Measurements from ENCODE around the gene PALS2. TPM values are rescaled to one million over a fixed set of nuclear protein-coding genes. Genes with fewer than 3 reads are reported as not detected.

The PALS2 gene
- total and polyA plus RNA-seq, 2 of the 13 experiments (the other 11 are each of a cell fraction or from before 2014, with no cell fraction given) = 3.1 to 21.9 TPM

- Histone ChIP-seq H3K79me2 (ENCODE audit: insufficient read depth, low read length) (peaks cover 31% of the 10 kb centered on the region), H3K36me3 (replicated peaks in 1 of 2; ENCODE audit: control insufficient read depth in 1 of 2, insufficient read depth in 2 of 2, low read length in 2 of 2) (no peaks in the 10 kb centered on the region), H3K27me3 (ENCODE audit: control insufficient read depth in 1 of 2, insufficient read depth in 2 of 2, low read length in 2 of 2) (peaks cover 0 to 24% of the 10 kb centered on the region in 2 experiments; a peak in 4 of 5 replicates), H3K4me2 (ENCODE audit: low read depth, low read length) (peak overlapping the region; percentile 86), H3K4me3 (replicated peaks in 1 of 3; ENCODE audit: insufficient read depth in 1 of 3, low read depth in 2 of 3, low read length in 3 of 3) (peak overlapping the region; percentile 66 to 85 (median 68)), H3K9me3 (ENCODE audit: low read length) (no peaks in the 10 kb centered on the region), H4K20me1 (ENCODE audit: insufficient read depth, low read length) (no peaks in the 10 kb centered on the region; the same call in 1 of the 2 replicates), H2AFZ (ENCODE audit: low read length) (no peak overlapping the region), H3K4me1 (ENCODE audit: insufficient read depth, low read length) (peaks cover 29% of the 10 kb centered on the region), H3K9ac (ENCODE audit: insufficient read depth, low read depth, low read length) (peak overlapping the region; percentile 72), H3K27ac (ENCODE audit: extremely low read length, insufficient read depth, low read length) (peak overlapping the region; percentile 17)
- ChIA-PET CTCF (ENCODE audit: low intra/inter-chr PET ratio, low total read pairs) (interaction anchor here (2.0 kb wide), 1 partner anchor 91 kb away, joined by 4 read pairs; no protein-coding TSS in a partner anchor), POLR2A (no interaction called here)
- intact Hi-C loops (cut with micrococcal nuclease; ENCODE audit: unreplicated experiment) (no loop called here), in situ Hi-C loops (cut with HindIII; ENCODE audit: extremely low pct_ligation_motif_present, low pct_unique_long_range_greater_than_20kb) (no loop called here)
- DNase-seq (ENCODE audit: low spot score) (no peak), ATAC-seq (peak; percentile 3; the same call in 1 of the 3 replicates), FAIRE-seq (no peak)
- BruUV-seq (replicated peaks) = TSS peak; percentile 49
- 3% methylated on average over 11 of the region's 11 CpGs for WGBS (ENCODE audit: low lambda C conversion rate)
- no peak for TF ChIP-seq PHF20 (CRISPR knock-in tag; IDR thresholded peaks at IDR 0.05)
- TF ChIP-seq THAP7 (CRISPR knock-in tag; IDR thresholded peaks at IDR 0.05) = no peak
- TF ChIP-seq JDP2 (CRISPR knock-in tag; IDR thresholded peaks at IDR 0.05; ENCODE audit: borderline replicate concordance) = no peak
- no peak for TF ChIP-seq GATAD2A (CRISPR knock-in tag; IDR thresholded peaks at IDR 0.05)
- TF ChIP-seq ZNF788 (CRISPR knock-in tag; IDR thresholded peaks at IDR 0.05; ENCODE audit: borderline replicate concordance) = no peak
- TF ChIP-seq SMC3 (IDR thresholded peaks at IDR 0.05; ENCODE audit: low read length) = no peak
- TF ChIP-seq ZNF614 (CRISPR knock-in tag; IDR thresholded peaks at IDR 0.05; ENCODE audit: borderline replicate concordance) = no peak
- TF ChIP-seq, protein P1, sequence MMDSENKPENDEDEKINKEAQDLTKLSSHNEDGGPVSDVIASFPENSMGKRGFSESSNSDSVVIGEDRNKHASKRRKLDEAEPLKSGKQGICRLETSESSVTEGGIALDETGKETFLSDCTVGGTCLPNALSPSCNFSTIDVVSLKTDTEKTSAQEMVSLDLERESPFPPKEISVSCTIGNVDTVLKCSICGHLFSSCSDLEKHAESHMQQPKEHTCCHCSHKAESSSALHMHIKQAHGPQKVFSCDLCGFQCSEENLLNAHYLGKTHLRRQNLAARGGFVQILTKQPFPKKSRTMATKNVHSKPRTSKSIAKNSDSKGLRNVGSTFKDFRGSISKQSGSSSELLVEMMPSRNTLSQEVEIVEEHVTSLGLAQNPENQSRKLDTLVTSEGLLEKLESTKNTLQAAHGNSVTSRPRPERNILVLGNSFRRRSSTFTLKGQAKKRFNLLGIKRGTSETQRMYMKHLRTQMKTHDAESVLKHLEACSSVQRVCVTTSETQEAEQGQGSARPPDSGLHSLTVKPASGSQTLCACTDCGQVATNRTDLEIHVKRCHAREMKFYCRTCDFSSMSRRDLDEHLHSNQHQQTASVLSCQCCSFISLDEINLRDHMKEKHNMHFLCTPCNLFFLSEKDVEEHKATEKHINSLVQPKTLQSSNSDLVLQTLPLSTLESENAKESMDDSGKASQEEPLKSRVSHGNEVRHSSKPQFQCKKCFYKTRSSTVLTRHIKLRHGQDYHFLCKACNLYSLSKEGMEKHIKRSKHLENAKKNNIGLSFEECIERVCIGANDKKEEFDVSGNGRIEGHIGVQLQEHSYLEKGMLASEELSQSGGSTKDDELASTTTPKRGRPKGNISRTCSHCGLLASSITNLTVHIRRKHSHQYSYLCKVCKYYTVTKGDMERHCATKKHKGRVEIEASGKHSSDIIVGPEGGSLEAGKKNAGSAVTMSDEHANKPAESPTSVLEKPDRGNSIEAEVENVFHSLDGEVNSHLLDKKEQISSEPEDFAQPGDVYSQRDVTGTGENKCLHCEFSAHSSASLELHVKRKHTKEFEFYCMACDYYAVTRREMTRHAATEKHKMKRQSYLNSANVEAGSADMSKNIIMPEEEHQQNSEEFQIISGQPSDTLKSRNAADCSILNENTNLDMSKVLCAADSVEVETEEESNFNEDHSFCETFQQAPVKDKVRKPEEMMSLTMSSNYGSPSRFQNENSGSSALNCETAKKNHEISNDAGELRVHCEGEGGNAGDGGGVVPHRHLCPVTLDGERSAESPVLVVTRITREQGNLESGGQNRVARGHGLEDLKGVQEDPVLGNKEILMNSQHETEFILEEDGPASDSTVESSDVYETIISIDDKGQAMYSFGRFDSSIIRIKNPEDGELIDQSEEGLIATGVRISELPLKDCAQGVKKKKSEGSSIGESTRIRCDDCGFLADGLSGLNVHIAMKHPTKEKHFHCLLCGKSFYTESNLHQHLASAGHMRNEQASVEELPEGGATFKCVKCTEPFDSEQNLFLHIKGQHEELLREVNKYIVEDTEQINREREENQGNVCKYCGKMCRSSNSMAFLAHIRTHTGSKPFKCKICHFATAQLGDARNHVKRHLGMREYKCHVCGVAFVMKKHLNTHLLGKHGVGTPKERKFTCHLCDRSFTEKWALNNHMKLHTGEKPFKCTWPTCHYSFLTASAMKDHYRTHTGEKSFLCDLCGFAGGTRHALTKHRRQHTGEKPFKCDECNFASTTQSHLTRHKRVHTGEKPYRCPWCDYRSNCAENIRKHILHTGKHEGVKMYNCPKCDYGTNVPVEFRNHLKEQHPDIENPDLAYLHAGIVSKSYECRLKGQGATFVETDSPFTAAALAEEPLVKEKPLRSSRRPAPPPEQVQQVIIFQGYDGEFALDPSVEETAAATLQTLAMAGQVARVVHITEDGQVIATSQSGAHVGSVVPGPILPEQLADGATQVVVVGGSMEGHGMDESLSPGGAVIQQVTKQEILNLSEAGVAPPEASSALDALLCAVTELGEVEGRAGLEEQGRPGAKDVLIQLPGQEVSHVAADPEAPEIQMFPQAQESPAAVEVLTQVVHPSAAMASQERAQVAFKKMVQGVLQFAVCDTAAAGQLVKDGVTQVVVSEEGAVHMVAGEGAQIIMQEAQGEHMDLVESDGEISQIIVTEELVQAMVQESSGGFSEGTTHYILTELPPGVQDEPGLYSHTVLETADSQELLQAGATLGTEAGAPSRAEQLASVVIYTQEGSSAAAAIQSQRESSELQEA (CRISPR knock-in tag; IDR thresholded peaks at IDR 0.05; ENCODE audit: not compliant biosample characterization) = no peak
- TF ChIP-seq SOX5 (CRISPR knock-in tag; IDR thresholded peaks at IDR 0.05; ENCODE audit: borderline replicate concordance) = no peak
- no peak for TF ChIP-seq ZNF431 (CRISPR knock-in tag; IDR thresholded peaks at IDR 0.05; ENCODE audit: borderline replicate concordance, low read depth)
Measured at GRCh38 chr7:24574386-24574785, 1.1 kb downstream of the PALS2 start.
